Measurements from ENCODE around the gene IER5.

IER5 gene

DNA sequence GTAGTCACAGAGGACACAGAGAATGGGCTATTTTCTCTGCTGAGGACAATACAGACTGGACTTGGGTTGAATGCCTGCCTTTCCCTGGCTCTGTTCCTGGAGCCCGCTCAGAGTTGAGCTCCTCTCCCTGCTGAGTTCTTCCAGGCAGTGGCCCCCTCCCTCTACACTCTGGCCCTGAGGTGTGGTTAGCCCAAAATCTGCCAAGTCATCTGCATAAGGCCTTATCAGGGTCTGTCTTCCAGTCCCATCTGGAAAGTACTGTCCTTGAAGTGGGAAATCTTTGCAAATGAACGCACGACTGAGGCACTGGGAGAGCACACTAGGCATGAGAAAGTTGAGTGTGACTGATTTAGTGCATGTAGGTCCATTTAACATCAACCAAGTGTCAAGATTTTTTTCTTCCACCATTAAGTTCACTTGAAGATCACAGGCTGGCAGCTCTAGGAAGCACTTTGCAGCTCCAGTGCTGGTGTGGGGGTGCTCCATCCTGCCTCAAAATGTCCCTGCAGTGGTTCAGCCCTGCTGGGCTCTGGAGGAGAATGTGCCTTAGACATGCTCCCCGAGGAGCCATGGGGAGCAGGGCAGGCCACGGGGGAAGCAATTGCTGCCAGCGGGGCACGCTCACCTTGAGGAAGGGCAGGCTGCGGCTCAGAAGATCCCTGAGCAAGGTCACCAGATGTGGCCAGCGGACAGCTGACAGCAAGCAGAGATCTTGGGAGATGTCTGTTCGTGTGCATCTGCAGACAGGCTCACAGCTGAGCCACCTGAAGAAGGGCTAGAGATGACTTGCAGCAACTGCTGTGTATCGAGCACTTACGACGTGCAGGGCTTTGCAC lies 41.5 kb downstream of the IER5 start:
- no peak for DNase-seq (ENCODE audit: low read depth, low spot score)
- TF ChIP-seq, protein P1, sequence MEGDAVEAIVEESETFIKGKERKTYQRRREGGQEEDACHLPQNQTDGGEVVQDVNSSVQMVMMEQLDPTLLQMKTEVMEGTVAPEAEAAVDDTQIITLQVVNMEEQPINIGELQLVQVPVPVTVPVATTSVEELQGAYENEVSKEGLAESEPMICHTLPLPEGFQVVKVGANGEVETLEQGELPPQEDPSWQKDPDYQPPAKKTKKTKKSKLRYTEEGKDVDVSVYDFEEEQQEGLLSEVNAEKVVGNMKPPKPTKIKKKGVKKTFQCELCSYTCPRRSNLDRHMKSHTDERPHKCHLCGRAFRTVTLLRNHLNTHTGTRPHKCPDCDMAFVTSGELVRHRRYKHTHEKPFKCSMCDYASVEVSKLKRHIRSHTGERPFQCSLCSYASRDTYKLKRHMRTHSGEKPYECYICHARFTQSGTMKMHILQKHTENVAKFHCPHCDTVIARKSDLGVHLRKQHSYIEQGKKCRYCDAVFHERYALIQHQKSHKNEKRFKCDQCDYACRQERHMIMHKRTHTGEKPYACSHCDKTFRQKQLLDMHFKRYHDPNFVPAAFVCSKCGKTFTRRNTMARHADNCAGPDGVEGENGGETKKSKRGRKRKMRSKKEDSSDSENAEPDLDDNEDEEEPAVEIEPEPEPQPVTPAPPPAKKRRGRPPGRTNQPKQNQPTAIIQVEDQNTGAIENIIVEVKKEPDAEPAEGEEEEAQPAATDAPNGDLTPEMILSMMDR (IDR thresholded peaks at IDR 0.05; ENCODE audit: low read depth, low read length), result no peak
- H3K4me3 ChIP-seq (ENCODE audit: low read depth, low read length), result no peak overlapping the region
- in situ Hi-C loops (cut with HindIII; ENCODE audit: low sequenced_read_pairs), result no loop called here

DNA sequence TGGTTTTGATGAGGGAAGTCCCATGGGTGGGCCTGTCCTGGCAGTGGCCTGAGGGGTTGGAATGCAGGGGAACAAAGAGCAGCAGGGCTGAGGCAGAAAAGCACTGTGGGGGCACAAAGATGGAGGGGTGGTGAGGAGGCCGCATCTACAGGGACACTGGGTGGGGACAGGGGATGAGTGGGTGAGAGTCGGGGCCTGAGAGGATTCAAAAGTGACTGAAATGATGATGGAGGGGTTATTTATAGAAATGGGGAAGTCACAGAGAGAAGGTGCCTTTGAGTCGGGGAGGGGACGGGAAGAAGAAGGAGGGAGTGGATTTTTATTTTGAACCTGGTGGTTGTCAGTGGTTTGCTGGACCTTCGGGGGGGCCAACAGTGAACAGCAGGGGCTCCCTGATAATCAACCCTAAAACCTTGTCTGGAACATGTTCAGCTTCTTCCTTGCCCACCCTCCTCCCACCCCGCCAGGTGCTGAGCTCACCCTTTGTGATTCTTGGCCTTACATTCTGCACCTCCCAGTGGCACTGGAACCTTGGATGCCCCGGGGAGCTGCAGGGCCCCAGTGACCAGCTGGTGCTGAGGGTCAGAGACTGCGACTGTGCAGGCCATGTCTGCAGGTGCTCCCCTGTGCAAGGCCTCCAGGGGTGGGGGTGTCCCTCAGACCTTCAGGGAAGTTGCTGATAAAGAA lies 42.9 kb downstream of the IER5 start:
- in situ Hi-C loops (cut with HindIII; ENCODE audit: low sequenced_read_pairs), result no loop called here
- no peak for DNase-seq (ENCODE audit: low read depth, low spot score)
- H3K4me3 ChIP-seq (ENCODE audit: low read depth, low read length), result no peak overlapping the region
- TF ChIP-seq, protein P1 (IDR thresholded peaks at IDR 0.05; ENCODE audit: low read depth, low read length), result no peak

DNA sequence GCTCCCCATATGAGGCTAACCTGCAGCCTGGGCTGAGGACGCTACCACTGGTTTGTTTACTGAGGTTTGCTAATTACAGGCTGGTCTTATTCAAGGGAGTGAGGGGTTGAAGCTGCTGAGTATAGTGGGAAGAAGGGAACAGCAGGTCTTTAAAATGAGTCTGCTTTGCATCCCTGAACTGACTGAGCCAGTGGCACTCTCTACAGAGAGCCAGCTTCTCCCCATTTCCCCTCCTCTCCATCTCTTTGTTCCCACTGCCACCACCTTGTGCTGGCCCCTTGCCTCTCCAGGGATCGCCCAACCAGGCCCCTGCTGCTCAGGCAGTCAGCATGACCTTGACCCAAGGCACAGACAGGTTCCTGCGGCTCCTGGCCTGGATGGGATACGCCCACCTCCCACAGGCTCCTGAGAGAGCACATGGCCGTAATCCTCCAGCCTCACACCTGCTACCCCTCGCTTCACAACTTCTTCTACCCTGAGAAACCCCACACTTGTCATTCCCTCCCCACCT lies 45.0 kb downstream of the IER5 start:
- H3K4me3 ChIP-seq (ENCODE audit: low read depth, low read length), result no peak overlapping the region
- TF ChIP-seq, protein P1 (IDR thresholded peaks at IDR 0.05; ENCODE audit: low read depth, low read length), result no peak
- DNase-seq (ENCODE audit: low read depth, low spot score), result no peak
- in situ Hi-C loops (cut with HindIII; ENCODE audit: low sequenced_read_pairs), result no loop called here

DNA sequence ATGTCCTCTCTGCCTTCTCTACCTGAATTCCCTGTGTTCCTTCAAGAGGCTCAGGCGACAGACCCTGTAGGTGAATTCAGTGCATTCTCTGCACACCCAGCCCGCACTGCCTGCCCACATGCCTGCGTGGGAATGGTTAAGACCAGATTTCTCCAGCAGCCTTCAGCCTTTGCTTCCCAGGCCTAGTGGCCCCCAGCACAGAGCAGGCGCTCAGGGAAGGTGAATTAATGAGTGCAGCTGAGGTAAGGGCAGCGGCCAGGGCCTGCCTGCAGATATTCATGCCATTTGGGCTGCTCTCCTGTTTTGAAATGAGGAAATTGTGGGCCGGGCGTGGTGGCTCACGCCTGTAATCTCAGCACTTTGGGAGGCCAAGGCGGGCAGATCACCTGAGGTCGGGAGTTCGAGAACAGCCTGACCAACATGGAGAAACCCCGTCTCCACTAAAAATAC lies 45.5 kb downstream of the IER5 start:
- in situ Hi-C loops (cut with HindIII; ENCODE audit: low sequenced_read_pairs), result no loop called here
- DNase-seq (ENCODE audit: low read depth, low spot score), result no peak
- TF ChIP-seq, protein P1 (IDR thresholded peaks at IDR 0.05; ENCODE audit: low read depth, low read length), result no peak
- H3K4me3 ChIP-seq (ENCODE audit: low read depth, low read length), result no peak overlapping the region

DNA sequence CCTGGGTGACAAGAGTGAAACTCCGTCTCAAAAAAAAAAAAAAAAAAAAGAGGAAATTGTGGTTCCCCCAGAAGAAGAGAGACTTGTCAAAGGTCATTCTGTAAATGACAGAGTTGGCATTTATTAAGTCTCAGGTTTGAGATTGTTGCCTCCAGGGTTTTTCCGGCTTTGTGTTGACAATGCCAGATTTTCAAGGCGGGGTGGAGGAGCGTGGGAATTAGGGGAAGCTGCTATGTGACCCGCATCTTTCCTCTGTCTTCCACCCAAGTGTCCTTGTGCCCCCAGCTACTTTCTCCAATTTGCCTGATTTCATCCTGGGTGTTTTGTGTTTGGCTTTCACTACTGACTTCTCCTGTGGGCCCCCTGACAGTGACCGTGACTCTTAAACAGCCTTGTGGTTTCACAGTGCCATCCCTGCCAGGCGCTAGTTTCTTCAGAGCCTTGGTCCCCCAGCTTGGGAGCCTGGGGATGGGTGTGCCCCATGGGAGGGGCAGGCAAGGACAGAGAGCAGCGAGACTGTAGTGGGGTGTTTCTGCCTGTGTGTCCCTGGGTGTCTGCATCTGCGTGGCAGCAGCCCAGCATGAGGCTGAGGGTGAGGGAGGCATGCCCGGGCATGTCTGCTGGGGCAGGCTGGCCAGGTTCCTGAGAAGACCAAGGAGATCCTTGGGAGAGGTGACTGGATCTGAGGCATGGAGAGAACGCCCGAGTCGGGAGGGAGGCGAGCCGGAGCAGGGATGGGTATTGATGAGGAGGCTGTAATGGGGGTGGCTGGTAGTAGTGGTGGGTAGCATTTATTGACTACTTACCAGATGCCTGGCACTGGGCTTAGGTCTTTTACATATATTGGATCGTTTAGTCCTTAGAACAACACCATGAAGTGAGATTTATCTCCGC lies 46.3 kb downstream of the IER5 start:
- in situ Hi-C loops (cut with HindIII; ENCODE audit: low sequenced_read_pairs), result no loop called here
- peak; percentile 80 for DNase-seq (ENCODE audit: low read depth, low spot score)
- no peak overlapping the region for H3K4me3 ChIP-seq (ENCODE audit: low read depth, low read length)
- TF ChIP-seq, protein P1 (IDR thresholded peaks at IDR 0.05; ENCODE audit: low read depth, low read length), result no peak

DNA sequence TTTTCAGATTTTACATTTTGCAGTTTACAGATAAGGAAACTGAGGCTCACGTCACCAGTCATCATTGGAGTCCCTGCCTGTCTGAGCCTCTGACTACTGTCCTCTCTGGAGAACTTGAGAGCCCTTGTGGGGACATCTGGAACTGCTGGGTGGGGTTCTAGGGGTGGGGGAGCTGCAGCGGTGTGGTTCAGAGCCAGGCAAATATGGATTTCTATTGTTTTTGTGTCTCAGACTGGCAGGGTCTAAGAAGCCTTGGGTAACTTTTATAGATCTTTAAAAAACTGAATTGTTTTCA lies 46.9 kb downstream of the IER5 start:
- in situ Hi-C loops (cut with HindIII; ENCODE audit: low sequenced_read_pairs), result no loop called here

More for the DNA sequence above, 46.9 kb downstream of the IER5 start:
- H3K4me3 ChIP-seq (ENCODE audit: low read depth, low read length), result no peak overlapping the region
- TF ChIP-seq, protein P1 (IDR thresholded peaks at IDR 0.05; ENCODE audit: low read depth, low read length), result peak; percentile 29
- no peak for DNase-seq (ENCODE audit: low read depth, low spot score)

All from astrocyte of the spinal cord (primary cell).